ENCODE measurements around the gene HOXC6.

Gene HOXC6

GRCh38 chr12:53990311-53991076 lies 37.7 kb upstream of the HOXC6 start:
- DNase-seq: no peak

- DNase-seq: no peak
Observed at GRCh38 chr12:53991077-53991460, 37.2 kb upstream of the HOXC6 start.

- DNase-seq: no peak
Observed at GRCh38 chr12:53992377-53992889, 35.8 kb upstream of the HOXC6 start.

GRCh38 chr12:53993162-53994008 lies 34.9 kb upstream of the HOXC6 start:
- DNase-seq: no peak

DNA sequence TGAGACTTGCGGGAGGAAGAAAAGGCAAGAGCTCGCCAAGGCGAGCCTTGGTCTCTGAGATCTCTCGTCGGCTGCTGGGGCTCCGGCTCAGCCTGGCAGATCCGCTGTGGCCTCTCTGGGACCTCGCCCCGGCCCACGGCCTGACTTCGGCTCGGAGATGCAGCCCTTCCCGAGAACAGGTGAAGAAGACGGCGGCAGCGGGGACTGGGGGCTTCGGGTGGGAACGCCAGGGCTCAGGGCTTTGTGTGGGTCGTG lies 34.3 kb upstream of the HOXC6 start:
- no peak for DNase-seq

GRCh38 chr12:53994264-53995001 lies 33.8 kb upstream of the HOXC6 start:
- DNase-seq: peak; percentile 49

DNA sequence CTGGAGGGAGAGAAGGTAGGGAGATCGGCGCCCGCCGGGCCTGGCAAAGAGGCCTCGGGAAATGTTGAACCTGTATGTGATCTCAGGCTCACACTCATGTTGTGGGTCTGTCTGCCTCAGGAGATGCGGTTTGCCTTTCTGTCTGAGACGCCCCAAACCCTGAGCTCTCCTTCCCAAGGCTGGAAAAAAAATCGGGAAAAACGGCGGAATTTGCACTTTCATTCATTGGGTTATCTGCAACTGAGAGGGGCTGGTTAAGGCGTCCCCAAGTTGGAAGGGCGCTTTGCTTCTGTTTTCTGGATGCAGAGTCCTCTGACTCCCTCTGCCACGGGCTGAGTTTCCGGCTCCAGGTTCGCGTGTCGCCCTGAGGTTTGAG lies 33.2 kb upstream of the HOXC6 start:
- no peak for DNase-seq

GRCh38 chr12:53995378-53996239 lies 32.6 kb upstream of the HOXC6 start:
- DNase-seq: peak; percentile 79

GRCh38 chr12:53996240-53997203 lies 31.7 kb upstream of the HOXC6 start:
- no peak for DNase-seq

- DNase-seq: no peak
Observed at GRCh38 chr12:53997204-53998109, 30.8 kb upstream of the HOXC6 start.

DNA sequence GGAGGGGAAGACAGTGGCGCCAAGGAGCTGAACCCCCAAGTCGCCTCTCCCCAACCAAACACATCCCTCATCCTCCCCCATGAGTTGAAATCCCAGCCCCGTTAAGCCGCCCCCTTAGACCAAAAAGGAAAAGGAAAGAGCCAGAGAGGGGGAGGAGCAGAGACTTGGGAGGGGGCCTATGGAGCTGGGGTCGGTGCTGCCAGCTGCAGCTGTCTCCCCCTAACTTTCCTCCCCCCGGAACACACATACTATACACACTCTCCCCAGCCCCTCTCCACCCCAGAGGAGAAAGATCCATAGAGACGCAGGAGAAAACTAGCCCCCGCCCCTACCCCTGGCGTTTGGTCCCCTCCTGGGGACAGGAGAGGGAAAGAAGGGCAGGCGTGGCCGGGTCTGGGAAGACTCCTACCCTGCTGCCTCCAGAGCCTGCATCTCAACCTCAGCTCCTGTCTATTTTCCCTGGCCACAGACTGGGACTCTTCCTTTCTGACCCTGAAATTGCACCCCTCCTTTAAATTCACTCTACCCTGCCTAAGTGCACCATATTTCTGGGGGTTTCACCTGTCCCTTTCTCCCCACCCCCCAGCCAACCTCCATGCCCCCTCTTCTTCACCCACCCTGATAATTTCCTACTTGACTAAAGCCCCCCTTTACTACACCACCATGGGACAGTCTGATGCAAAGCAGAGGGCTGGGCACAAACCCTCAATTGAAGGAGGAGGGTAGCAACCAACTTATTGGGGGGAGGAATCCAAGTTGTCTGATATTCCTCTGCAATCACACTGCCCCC lies 29.9 kb upstream of the HOXC6 start:
- DNase-seq: no peak

GRCh38 chr12:53998900-53999236 lies 29.4 kb upstream of the HOXC6 start:
- no peak for DNase-seq

DNA sequence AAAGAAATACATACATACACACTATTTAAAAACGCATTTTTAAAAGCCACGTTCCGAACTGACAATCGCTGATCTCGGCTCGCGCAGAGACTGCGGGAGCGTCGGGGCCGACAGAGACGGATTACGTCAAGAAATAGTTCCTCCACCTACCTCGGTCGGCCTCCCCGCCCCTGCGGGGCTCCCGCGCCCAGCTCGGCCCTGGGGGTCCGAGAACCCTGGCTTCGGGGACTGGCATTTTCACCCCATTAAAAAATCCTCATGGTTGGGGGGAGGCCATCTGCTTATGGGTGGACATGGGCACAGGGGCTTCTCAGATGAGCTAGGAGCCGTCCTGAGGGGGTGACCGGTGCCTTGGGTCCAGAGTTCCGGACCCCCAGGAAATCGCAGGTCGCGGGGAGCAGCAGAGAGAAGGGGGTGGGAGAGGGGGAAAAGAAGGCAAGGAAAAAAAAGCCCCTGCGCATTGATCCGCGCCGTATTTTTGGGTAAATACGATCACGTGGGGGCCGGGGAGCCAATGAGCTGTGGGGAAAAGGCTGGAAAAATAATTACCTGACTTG lies 28.6 kb upstream of the HOXC6 start:
- no peak for DNase-seq

DNA sequence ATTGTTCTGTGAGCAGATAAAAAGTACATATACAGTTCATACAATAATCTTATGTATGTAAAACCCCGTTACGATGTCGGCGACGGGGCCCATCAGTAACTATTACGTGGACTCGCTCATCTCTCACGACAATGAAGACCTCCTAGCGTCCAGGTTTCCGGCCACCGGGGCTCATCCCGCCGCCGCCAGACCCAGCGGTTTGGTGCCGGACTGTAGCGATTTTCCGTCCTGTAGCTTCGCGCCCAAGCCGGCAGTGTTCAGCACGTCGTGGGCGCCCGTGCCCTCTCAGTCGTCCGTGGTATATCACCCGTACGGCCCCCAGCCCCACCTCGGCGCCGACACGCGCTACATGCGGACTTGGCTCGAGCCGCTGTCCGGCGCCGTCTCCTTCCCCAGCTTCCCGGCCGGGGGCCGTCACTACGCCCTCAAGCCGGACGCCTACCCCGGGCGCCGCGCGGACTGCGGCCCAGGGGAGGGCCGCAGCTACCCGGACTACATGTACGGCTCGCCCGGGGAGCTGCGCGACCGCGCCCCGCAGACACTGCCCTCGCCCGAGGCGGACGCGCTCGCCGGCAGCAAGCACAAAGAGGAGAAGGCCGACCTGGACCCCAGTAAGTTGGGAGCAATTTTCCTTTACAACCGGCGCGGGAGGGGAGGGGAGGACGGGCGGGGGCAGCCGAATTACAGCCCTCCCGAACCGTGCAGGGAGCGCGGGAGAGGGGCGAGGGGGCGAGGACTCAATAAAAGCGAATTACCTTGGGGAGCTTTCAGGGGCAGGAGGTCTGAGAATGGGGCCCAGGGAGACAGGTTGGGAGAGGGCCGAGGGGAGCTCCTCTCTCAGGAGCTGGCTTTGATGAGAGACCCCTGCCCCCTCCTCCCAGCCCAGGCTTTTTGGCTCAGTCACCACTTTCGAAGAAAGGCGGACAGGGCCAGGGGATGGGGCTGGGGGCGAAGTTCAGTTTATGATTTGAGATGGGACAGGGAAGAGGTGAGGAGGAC lies 27.8 kb upstream of the HOXC6 start, which contains the start of gene HOXC9:
HOXC9 (plus strand) TSS at position 46 of the 999 bp plus-strand sequence; CDS start at position 74, 28 bp downstream.
- no peak for DNase-seq

GRCh38 chr12:54001283-54002187 lies 26.7 kb upstream of the HOXC6 start:
- no peak for DNase-seq

DNA sequence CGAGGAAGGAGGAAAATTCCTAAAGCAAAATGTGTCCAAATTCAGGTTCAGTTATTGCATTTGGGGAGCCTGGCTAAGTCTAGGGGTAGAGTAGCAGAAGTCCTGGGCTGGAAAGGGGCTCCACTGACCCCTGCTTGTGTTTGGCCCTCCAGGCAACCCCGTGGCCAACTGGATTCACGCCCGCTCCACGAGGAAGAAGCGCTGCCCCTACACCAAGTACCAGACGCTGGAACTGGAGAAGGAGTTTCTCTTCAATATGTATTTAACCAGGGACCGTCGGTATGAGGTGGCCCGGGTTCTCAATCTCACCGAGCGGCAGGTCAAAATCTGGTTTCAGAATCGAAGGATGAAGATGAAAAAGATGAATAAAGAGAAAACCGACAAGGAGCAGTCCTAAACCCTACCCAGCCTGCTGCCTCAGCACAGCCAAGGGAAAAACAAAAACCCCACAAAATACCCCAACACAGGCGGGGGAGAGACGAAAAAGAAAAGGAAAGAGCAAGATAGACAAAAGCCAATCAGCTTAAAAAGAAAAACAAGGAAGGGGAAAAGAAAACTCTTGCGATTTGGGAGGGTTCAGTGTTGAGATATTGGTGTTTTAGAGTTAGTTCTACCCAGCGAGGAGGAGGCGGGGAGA lies 25.8 kb upstream of the HOXC6 start:
- DNase-seq: no peak
